Activated CD8-positive, alpha-beta T cell treated with anti-CD3 and anti-CD28 coated beads for 36 hours (primary cell): ENCODE measurements around the gene VIL1. TPM values are rescaled to one million over a fixed set of nuclear protein-coding genes. Genes with fewer than 3 reads are reported as not detected.

ENCODE experiments used
- ATAC-seq: fragments of 200-7000 bp; cut with Tn5 transposase; one replicate; pipeline ENCODE4 v1.10.0; 2021; ENCODE audit warnings: mild to moderate bottlenecking, moderate library complexity
- CTCF ChIA-PET: fragments of 350-600 bp; sonication (Branson Sonifier 250); formaldehyde crosslinking; loops from one replicate; lab custom pipeline; 2021; ENCODE audit warnings: antibody characterized with exemption; lab: Charles Lee
- POLR2A ChIA-PET: fragments of 350-600 bp; sonication (Branson Sonifier 250); formaldehyde crosslinking; loops from one replicate; lab custom pipeline; 2021; ENCODE audit warnings: antibody characterized with exemption; lab: Charles Lee
- DNase-seq: peaks from one replicate; pipeline ENCODE4 v3.0.0-alpha.2; 2020
- H3K27ac Mint-ChIP-seq: one replicate; pipeline ENCODE4 v1.8.0; 2021; ENCODE audit warnings: mild to moderate bottlenecking, mixed read lengths
- H3K27me3 Mint-ChIP-seq: one replicate; pipeline ENCODE4 v1.8.0; 2021; ENCODE audit warnings: mixed read lengths
- H3K36me3 Mint-ChIP-seq: one replicate; pipeline ENCODE4 v1.8.0; 2021; ENCODE audit warnings: low read depth, mixed read lengths
- H3K4me1 Mint-ChIP-seq: one replicate; pipeline ENCODE4 v1.8.0; 2021; ENCODE audit warnings: low read depth, mixed read lengths
- H3K4me3 Mint-ChIP-seq: one replicate; pipeline ENCODE4 v1.8.0; 2021; ENCODE audit warnings: mild to moderate bottlenecking, moderate library complexity, mixed read lengths
- H3K9me3 Mint-ChIP-seq: one replicate; pipeline ENCODE4 v1.8.0; 2021; ENCODE audit warnings: mixed read lengths
- intact Hi-C: fragments of 100-400 bp; cut with micrococcal nuclease; formaldehyde crosslinking; loops from one replicate; pipeline ENCODE4 v1.10.0; 2022
- total RNA-seq, 2 experiments: library from RNA; stranded (reverse); gene quantifications; one replicate each; pipeline ENCODE4 v1.2.3, GENCODE V29; 2021
- TF ChIP-seq, protein P1 (sequence below): fragments of 200-600 bp; IDR thresholded peaks from one replicate; pipeline ENCODE4 v1.8.0; 2022; ENCODE audit warnings: antibody characterized with exemption, mild to moderate bottlenecking

The VIL1 gene
- total RNA-seq, 2 experiments from 2014 or later = not detected

DNA sequence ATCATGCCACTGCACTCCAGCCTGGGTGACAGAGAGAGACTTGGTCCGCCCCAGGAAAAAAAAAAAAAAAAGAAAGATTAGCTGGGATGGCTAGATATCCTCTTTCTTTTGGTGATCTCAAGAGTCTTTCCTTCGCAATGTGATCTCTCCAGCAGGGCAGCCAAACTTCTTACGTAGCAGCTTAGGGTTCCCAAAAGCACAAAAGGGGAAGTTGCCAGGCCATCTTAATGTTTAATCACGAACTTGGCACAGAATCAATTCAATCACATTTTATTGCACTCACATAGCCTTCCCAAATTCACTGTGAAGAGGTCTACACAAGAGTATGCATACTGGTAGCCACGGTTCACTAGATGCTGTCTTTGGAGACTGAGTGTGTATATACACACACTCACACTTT, 53.1 kb downstream of the VIL1 start:
- POLR2A ChIA-PET = no interaction called here
- peaks cover 38% of the 10 kb centered on the region for H3K36me3 Mint-ChIP-seq

DNA sequence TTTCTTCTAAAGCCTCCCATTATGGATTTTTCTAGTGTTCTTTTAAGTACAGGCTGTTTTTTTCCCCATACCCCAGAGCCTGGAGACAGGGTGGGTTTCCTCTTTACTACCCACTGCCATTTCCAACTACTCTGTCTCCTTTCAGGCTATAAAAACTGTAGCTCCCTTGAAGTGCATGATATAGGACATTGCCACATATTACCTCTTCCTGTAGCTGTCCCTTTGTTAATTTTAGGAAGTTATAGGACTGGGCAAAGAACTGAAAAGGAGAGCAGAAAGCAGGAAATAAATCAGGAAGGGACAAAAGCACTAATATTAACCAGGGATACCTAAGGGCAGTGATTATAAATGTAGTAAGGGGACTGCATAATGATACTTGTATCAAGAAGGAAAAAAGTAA, 54.1 kb downstream of the VIL1 start:
- no peaks in the 10 kb centered on the region for H3K9me3 Mint-ChIP-seq
- ATAC-seq (no peak), DNase-seq (no peak)
- no peaks in the 10 kb centered on the region for H3K27me3 Mint-ChIP-seq
- peaks cover 11% of the 10 kb centered on the region for H3K4me1 Mint-ChIP-seq
- POLR2A ChIA-PET = no interaction called here
- CTCF ChIA-PET = no interaction called here
- H3K4me3 Mint-ChIP-seq = no peak overlapping the region
- no peak overlapping the region for H3K27ac Mint-ChIP-seq
- intact Hi-C loops = no loop called here
- TF ChIP-seq, protein P1, sequence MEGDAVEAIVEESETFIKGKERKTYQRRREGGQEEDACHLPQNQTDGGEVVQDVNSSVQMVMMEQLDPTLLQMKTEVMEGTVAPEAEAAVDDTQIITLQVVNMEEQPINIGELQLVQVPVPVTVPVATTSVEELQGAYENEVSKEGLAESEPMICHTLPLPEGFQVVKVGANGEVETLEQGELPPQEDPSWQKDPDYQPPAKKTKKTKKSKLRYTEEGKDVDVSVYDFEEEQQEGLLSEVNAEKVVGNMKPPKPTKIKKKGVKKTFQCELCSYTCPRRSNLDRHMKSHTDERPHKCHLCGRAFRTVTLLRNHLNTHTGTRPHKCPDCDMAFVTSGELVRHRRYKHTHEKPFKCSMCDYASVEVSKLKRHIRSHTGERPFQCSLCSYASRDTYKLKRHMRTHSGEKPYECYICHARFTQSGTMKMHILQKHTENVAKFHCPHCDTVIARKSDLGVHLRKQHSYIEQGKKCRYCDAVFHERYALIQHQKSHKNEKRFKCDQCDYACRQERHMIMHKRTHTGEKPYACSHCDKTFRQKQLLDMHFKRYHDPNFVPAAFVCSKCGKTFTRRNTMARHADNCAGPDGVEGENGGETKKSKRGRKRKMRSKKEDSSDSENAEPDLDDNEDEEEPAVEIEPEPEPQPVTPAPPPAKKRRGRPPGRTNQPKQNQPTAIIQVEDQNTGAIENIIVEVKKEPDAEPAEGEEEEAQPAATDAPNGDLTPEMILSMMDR = no peak
- peaks cover 42% of the 10 kb centered on the region for H3K36me3 Mint-ChIP-seq

More for the DNA sequence above, 53.1 kb downstream of the VIL1 start:
- H3K9me3 Mint-ChIP-seq = no peaks in the 10 kb centered on the region
- no peak overlapping the region for H3K4me3 Mint-ChIP-seq
- H3K27ac Mint-ChIP-seq = no peak overlapping the region
- CTCF ChIA-PET = interaction anchor here (1.1 to 1.5 kb wide), 3 partner anchors 10 to 176 kb away, joined by 3 to 5 read pairs (median 4); no protein-coding TSS in a partner anchor
- ATAC-seq (no peak), DNase-seq (no peak)
- no peaks in the 10 kb centered on the region for H3K27me3 Mint-ChIP-seq
- intact Hi-C loops = no loop called here
- H3K4me1 Mint-ChIP-seq = peaks cover 11% of the 10 kb centered on the region
- TF ChIP-seq, protein P1 = no peak

DNA sequence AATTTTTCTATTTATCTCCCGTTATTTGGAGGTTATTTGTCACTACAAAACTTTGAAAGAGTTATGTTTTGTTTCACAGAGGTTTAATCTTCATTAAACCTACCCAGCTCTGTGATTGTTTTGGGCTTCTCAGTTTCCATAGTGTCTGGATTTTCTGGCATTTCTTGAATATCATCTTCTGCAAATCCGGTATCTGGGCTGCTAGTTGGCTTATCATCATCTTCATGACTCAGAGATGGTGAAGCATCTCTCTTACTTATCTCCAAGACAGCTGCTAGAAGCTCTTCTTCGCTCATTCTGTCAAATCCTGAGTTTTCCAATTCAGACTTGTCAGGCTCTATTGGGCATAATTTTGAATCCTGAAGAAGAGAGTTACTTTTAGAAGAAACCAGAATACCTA, 55.6 kb downstream of the VIL1 start:
- ATAC-seq (no peak), DNase-seq (no peak)
- ChIA-PET CTCF (interaction anchor here (0.7 to 1.6 kb wide), 2 partner anchors 9 to 13 kb away, joined by 3 to 10 read pairs; no protein-coding TSS in a partner anchor), POLR2A (no interaction called here)
- intact Hi-C loops = no loop called here
- peaks cover 11% of the 10 kb centered on the region for H3K4me1 Mint-ChIP-seq
- H3K36me3 Mint-ChIP-seq = peaks cover 50% of the 10 kb centered on the region
- H3K27ac Mint-ChIP-seq = no peak overlapping the region
- no peaks in the 10 kb centered on the region for H3K9me3 Mint-ChIP-seq
- no peaks in the 10 kb centered on the region for H3K27me3 Mint-ChIP-seq
- TF ChIP-seq, protein P1 = no peak
- no peak overlapping the region for H3K4me3 Mint-ChIP-seq

DNA sequence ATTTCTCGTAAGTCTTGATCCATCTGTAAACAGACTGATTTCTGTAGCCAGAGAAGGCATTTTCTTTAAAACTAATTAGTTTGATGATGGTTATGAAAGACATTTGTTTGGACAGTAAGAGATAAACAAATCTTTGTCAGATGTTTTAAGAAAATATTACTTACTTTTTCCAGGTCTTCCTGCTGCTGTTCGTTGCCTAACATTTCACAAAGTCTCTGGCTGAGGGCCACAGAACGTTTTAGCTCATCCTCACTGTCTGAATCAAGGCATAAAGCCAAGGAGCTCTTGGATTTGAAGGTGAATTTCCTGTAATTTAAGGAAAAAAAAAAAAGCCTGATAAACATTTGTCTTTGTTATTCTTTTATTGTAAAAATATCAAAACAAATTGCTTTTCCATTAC, 57.8 kb downstream of the VIL1 start:
- intact Hi-C loops = no loop called here
- H3K27me3 Mint-ChIP-seq = no peaks in the 10 kb centered on the region
- POLR2A ChIA-PET = no interaction called here
- TF ChIP-seq, protein P1 = no peak
- H3K27ac Mint-ChIP-seq = no peak overlapping the region
- ATAC-seq (no peak), DNase-seq (no peak)
- CTCF ChIA-PET = interaction anchor here (1.4 kb wide), 1 partner anchor 11 kb away, joined by 4 read pairs; no protein-coding TSS in a partner anchor
- H3K4me1 Mint-ChIP-seq = peaks cover 2% of the 10 kb centered on the region
- peaks cover 52% of the 10 kb centered on the region for H3K36me3 Mint-ChIP-seq
- no peaks in the 10 kb centered on the region for H3K9me3 Mint-ChIP-seq
- no peak overlapping the region for H3K4me3 Mint-ChIP-seq

DNA sequence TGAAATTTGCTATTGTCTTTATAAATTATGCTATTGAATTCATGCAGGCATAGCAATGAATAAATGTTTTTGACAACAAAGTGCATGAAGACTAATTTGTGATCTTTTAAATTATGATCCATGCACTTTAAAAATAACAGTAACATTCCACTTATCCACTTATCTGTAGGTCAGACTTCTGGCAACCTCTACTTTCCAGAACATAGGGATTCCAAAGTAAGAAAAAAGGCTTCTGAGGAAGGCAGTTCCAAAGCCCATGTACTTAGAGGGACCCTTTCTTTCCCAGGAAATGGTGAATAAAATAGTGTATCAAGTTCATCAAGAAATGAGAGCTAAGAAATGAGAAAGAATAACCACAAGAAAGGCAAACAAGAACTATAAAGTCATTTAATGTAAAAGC, 58.3 kb downstream of the VIL1 start:
- Mint-ChIP-seq H3K27ac (no peak overlapping the region), H3K4me3 (no peak overlapping the region), H3K4me1 (no peaks in the 10 kb centered on the region), H3K9me3 (no peaks in the 10 kb centered on the region), H3K36me3 (peaks cover 54% of the 10 kb centered on the region), H3K27me3 (no peaks in the 10 kb centered on the region)
- ChIA-PET CTCF (interaction anchor here (0.8 kb wide), 1 partner anchor 11 kb away, joined by 4 read pairs; no protein-coding TSS in a partner anchor), POLR2A (interaction anchor here (0.7 kb wide), 1 partner anchor 23 kb away, joined by 4 read pairs; no protein-coding TSS in a partner anchor)
- ATAC-seq = no peak
- intact Hi-C loops = no loop called here
- TF ChIP-seq, protein P1 = no peak
- DNase-seq = no peak
